Gastrocnemius medialis (tissue), 4 donors: Measurements from ENCODE around the gene B3GNT8. TPM values are rescaled to one million over a fixed set of nuclear protein-coding genes. Genes with fewer than 3 reads are reported as not detected.
"Not testable (repeated sequence)": the region's sequence is repeated elsewhere in the genome, so short reads cannot be mapped to it uniquely, and the experiment has no call there.

ENCODE experiments used
- ATAC-seq, 2 donors: fragments of 150-250 bp; one replicate each; pipeline ENCODE4 v1.9.1; 2016
- DNase-seq, 2 donors: peaks; one replicate each; pipeline ENCODE4 v3.0.0-alpha.2; 2019
- H3K27ac ChIP-seq, 4 donors: fragments of 200-600 bp; sonication (generic); 1 replicate in 1 of 4; 2 replicates in 3 of 4; pipeline ENCODE4 v1.5.1; 2016 to 2018; ENCODE audit warnings: mild to moderate bottlenecking in 2 of 4, moderate library complexity in 1 of 4
- H3K27me3 ChIP-seq, 3 donors: fragments of 200-600 bp; sonication (generic) in 2 of 3; 1 replicate in 1 of 3; 2 replicates in 2 of 3; pipeline versions ENCODE4 v1.5.1 to v1.6.0; 2016 to 2019; ENCODE audit warnings: mild to moderate bottlenecking in 1 of 3, moderate library complexity in 1 of 3
- H3K36me3 ChIP-seq, 2 donors: fragments of 200-600 bp; sonication (generic) in 1 of 2; one replicate each; pipeline ENCODE4 v1.5.1; 2017 to 2018
- H3K4me1 ChIP-seq, 2 donors: fragments of 200-600 bp; sonication (generic) in 1 of 2; one replicate each; pipeline ENCODE4 v1.5.1; 2016 to 2017; ENCODE audit warnings: mild to moderate bottlenecking in 2 of 2
- H3K4me3 ChIP-seq, 4 donors: fragments of 200-600 bp; sonication (generic) in 3 of 4; 1 replicate in 1 of 4; 2 replicates in 3 of 4; pipeline ENCODE4 v1.5.1; 2016 to 2019; ENCODE audit warnings: mild to moderate bottlenecking in 2 of 4
- H3K9me3 ChIP-seq, 3 donors: fragments of 200-600 bp; sonication (generic) in 2 of 3; 1 replicate in 1 of 3; 2 replicates in 2 of 3; pipeline ENCODE4 v1.5.1; 2016 to 2019
- CTCF ChIP-seq, 5 experiments: fragments of 450-650 bp in 3 of 5; fragments of 200-600 bp in 2 of 5; sonication (generic) in 2 of 5; IDR thresholded peaks in 4 of 5; conservative IDR thresholded peaks in 1 of 5; 1 replicate in 4 of 5; 2 replicates in 1 of 5; pipeline ENCODE4 v1.5.1; 2016 to 2019; ENCODE audit warnings: antibody characterized with exemption in 5 of 5, mild to moderate bottlenecking in 3 of 5, moderate library complexity in 3 of 5
- POLR2A ChIP-seq, 2 donors: fragments of 450-650 bp; IDR thresholded peaks; one replicate each; pipeline ENCODE4 v1.6.1; 2017; ENCODE audit warnings: antibody characterized with exemption in 2 of 2, mild to moderate bottlenecking in 2 of 2, moderate library complexity in 2 of 2
- in situ Hi-C, 4 donors: fragments of 200-750 bp; cut with MboI; loops; one replicate each; pipeline versions ENCODE4 v1.15.0 to v1.8.0; 2017; ENCODE audit warnings: low sequenced_read_pairs in 4 of 4
- intact Hi-C: fragments of 100-400 bp; cut with DNase I; formaldehyde crosslinking; loops from one replicate; pipeline ENCODE4 v1.15.1; 2023; ENCODE audit warnings: low total_unique reads
- total RNA-seq, 4 donors: library from RNA; depleted of rRNA; stranded (reverse); fragments of >200 nt; gene quantifications; one replicate each; pipeline versions ENCODE4 v1.1.0 to v1.2.3, GENCODE V29; 2016

Gene B3GNT8
- total RNA-seq, 4 donors from 2014 or later, result 0.24 to 0.33 (median 0.33) TPM; not detected in 1

GRCh38 chr19:41411100-41411967 is 15.8 kb downstream of the B3GNT8 start:
- in situ Hi-C loops, result no loop called here
- H3K27ac ChIP-seq, result peak overlapping the region; percentile 71 to 83 (median 80)
- H3K36me3 ChIP-seq, result peaks cover 0 to 17% of the 10 kb centered on the region in 2 donors
- intact Hi-C loops, result no loop called here
- H3K9me3 ChIP-seq, result no peaks in the 10 kb centered on the region
- peaks cover 58 to 77% of the 10 kb centered on the region in 2 donors for H3K4me1 ChIP-seq
- DNase-seq, result no peak
- TF ChIP-seq CTCF (IDR thresholded peaks at IDR 0.05 in 4 of 5, conservative IDR thresholded peaks at IDR 0.05 in 1 of 5) (no peak), POLR2A (IDR thresholded peaks at IDR 0.05) (no peak)
- no peaks in the 10 kb centered on the region for H3K27me3 ChIP-seq
- no peak overlapping the region for H3K4me3 ChIP-seq
- ATAC-seq, result no peak

- H3K36me3 ChIP-seq, result peaks cover 0 to 16% of the 10 kb centered on the region in 2 donors
- intact Hi-C loops, result no loop called here
- TF ChIP-seq POLR2A (IDR thresholded peaks at IDR 0.05) (no peak), CTCF (IDR thresholded peaks at IDR 0.05 in 4 of 5, conservative IDR thresholded peaks at IDR 0.05 in 1 of 5) (no peak)
- H3K4me3 ChIP-seq, result no peak overlapping the region
- H3K27me3 ChIP-seq, result no peaks in the 10 kb centered on the region
- peak overlapping the region; percentile 71 to 83 (median 80) for H3K27ac ChIP-seq
- no peak for ATAC-seq
- no peak for DNase-seq
- peaks cover 57 to 77% of the 10 kb centered on the region in 2 donors for H3K4me1 ChIP-seq
- no peaks in the 10 kb centered on the region for H3K9me3 ChIP-seq
- in situ Hi-C loops, result no loop called here
Observed at GRCh38 chr19:41410336-41411054, 16.7 kb downstream of the B3GNT8 start.

- H3K36me3 ChIP-seq, result peaks cover 0 to 11% of the 10 kb centered on the region in 2 donors
- no peaks in the 10 kb centered on the region for H3K27me3 ChIP-seq
- H3K9me3 ChIP-seq, result no peaks in the 10 kb centered on the region
- H3K27ac ChIP-seq, result peak overlapping the region; percentile 31 to 83 (median 76)
- intact Hi-C loops, result no loop called here
- peak; percentile 67 to 81 for ATAC-seq
- H3K4me1 ChIP-seq, result peaks cover 45 to 73% of the 10 kb centered on the region in 2 donors
- TF ChIP-seq POLR2A (IDR thresholded peaks at IDR 0.05), result no peak
- no peak for TF ChIP-seq CTCF (IDR thresholded peaks at IDR 0.05 in 4 of 5, conservative IDR thresholded peaks at IDR 0.05 in 1 of 5)
- DNase-seq, result peak in 1 of 2 donors; percentile 68
- in situ Hi-C loops, result no loop called here
- no peak overlapping the region for H3K4me3 ChIP-seq
Observed at GRCh38 chr19:41409288-41409687, 17.9 kb downstream of the B3GNT8 start.

GRCh38 chr19:41408846-41409245 is 18.3 kb downstream of the B3GNT8 start:
- DNase-seq, H3K36me3 ChIP-seq, H3K27me3 ChIP-seq, H3K9me3 ChIP-seq, intact Hi-C loops, H3K4me3 ChIP-seq, ATAC-seq, in situ Hi-C loops: not testable (repeated sequence)
- Histone ChIP-seq H3K4me1 (peaks cover 44 to 68% of the 10 kb centered on the region in 2 donors), H3K27ac (peak overlapping the region; percentile 31 to 83 (median 76))

- Histone ChIP-seq H3K36me3 (peaks cover 0 to 10% of the 10 kb centered on the region in 2 donors), H3K9me3 (no peaks in the 10 kb centered on the region), H3K4me3 (no peak overlapping the region), H3K4me1 (peaks cover 45 to 67% of the 10 kb centered on the region in 2 donors), H3K27ac (peak overlapping the region in 3 of 4 donors; percentile 18 to 81 (median 31)), H3K27me3 (no peaks in the 10 kb centered on the region)
- ATAC-seq, result no peak
- TF ChIP-seq POLR2A (IDR thresholded peaks at IDR 0.05) (no peak), CTCF (IDR thresholded peaks at IDR 0.05 in 4 of 5, conservative IDR thresholded peaks at IDR 0.05 in 1 of 5) (no peak)
- in situ Hi-C loops, result no loop called here
- DNase-seq, result no peak
- intact Hi-C loops, result no loop called here
Observed at GRCh38 chr19:41408256-41408655, 18.9 kb downstream of the B3GNT8 start.
